Measurements from ENCODE around the gene CENPP.

CENPP gene

DNA sequence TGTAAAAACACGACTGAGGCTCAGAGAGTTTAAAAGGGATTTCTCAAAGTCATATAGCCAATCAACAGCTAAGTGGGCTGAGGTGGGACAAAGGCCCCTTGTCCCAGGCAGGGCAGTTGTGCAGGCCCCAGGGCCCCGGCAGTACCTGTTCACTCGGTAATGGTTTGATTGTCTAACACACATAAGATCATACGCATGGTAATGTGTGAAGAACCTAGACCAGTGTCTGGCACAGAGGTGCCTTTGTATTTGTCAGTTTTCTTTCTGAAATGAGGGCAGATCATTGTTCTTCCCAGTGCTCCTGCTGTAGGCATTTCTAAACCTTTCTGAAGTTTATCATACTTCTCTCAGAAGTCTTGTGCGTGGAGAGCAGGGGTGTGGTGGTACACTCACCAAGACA is 277.3 kb downstream of the CENPP start:
- no peak for DNase-seq

- no peak for DNase-seq
Measured at GRCh38 chr9:92603990-92604389, 278.2 kb downstream of the CENPP start.

DNA sequence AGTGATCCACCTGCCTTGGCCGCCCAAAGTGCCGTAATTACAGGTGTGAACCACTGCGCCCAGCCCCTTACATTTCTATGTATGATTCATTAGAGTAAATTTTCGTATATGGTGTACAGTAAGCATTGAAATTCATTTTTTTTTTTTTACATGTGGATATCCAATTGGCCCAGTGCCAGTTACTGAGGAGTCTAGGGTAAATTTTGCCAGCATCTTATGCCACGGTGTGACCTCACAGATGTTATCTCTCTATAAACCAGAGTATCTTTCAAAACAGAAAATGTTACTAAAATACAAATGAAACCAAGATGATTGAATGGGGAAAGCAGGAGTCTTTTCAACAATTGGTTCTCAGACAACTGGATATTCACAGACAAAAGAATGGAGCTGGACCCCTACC is 279.5 kb downstream of the CENPP start:
- no peak for DNase-seq

GRCh38 chr9:92607088-92607487 is 281.3 kb downstream of the CENPP start:
- DNase-seq = no peak

DNA sequence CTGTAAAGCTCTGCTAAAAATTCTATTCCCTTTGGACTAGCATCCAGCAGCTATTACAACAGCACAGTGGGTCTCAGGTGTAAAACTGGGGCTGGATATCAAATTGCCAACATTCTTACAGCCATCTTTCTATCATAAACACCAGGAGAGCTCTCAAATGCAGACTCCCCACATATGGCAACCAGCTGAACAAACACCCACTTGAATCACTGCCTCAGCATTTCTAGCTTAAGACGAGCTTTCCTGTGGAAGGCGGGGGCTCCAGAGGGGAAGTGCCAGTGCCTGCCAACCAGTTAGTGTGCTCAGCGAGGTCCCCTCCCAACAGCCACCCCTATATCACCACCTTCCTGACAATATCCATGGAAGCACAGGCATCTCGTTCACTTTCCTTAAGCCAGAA is 282.0 kb downstream of the CENPP start:
- DNase-seq = no peak

- no peak for DNase-seq
Measured at GRCh38 chr9:92608241-92608908, 282.6 kb downstream of the CENPP start.

DNA sequence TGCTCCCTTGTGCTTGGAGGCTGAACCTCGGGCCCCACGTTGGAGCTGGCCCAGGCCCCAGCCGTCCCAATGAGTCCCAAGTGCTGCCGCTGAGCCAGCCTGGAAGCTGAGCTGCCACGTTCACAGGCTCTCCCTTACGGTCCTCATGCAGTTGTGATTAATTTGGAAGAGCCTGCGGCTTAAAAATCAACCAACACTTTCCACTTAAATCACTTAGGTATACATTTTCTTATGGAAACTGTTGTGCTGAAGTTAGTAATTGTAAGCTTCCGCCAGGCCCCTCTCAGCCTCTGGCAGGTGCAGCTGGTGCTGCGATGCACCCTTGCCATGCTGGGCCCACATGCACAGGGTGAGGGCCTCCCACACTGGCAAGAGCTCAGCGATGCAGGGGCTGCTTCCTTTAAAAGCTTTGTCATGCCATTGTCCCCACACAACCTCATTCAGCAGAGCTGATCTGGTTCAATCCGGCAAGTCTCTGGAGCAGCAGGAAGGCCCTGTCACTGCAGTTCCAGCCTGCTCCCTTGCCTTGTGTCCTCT is 283.2 kb downstream of the CENPP start:
- DNase-seq = no peak

DNA sequence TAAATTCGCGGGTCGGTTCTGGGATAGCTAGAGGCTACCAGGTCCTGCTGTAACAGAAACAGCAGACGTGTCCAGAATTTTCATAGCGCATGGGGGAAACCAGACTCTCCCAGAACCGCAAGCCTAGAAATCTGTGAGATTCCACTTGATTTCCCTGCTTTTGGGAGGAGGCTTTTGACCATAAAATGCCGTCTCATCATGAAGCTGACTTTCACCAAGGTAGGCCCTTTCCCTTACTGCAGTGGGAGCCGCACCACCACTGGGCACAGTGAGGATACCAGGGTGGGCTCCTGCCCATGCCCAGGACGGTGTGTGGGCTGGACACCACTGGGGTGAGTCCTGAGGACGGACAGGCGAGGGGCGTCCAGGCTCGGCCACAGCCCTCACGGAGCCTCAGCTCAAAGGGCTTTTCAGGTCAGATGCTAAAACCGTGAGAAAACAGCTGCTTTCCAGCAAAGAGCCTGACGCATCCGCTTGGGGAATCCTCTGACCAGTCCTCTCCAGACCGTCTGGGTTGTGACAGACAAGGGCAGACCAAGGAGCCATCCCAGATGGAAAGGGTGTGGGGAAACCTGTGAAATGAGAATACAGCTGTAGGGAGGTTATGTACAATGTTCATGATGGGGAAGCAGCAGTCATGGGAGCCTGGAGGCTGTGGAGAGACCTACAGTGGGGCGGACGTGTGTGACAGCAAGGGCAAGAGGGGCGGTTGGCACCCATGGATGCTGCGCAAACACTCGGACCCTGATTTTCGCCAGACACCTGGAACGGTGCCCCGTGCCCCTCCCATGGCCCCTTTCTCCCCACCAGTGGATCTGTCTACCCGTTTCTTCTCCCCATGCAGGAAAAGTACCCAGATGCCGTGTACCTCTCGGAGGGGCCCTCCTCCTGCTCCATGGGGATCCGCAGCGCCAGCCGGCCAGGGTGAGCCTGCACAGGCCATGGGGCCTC is 285.0 kb downstream of the CENPP start:
- no peak for DNase-seq

DNA sequence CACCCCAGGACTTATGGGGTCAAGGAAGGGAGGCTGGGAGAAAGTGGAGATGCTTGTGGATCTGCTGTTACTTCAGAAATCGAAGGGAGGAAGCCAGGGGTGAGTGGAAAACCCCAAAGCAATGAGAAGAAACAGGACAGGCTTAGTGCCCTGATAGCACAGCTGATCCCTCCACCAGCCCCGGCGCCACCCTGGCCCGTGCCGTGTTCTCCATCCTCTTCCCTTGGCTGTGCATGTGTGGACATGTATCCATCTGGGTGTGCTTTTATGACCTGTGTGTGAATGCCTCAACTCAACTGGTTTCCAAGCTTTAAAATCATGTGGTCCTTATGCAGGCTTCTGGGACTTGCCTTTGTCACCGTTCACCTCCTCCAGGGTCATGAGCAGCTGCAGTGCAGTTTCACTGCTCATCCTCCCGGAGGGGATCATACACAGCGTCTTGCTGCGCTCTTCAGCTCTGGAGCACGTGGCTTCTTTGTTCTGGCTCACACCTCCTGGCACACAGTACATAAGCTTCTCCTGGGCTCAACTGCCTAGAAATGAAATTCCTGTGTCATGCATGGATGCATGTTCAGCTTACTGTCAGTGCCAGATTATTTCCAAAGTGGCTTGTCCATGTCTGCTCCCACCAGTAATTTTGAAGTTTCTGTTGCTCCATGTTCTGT is 286.0 kb downstream of the CENPP start:
- DNase-seq = no peak

GRCh38 chr9:92612292-92612691 is 286.5 kb downstream of the CENPP start:
- no peak for DNase-seq

DNA sequence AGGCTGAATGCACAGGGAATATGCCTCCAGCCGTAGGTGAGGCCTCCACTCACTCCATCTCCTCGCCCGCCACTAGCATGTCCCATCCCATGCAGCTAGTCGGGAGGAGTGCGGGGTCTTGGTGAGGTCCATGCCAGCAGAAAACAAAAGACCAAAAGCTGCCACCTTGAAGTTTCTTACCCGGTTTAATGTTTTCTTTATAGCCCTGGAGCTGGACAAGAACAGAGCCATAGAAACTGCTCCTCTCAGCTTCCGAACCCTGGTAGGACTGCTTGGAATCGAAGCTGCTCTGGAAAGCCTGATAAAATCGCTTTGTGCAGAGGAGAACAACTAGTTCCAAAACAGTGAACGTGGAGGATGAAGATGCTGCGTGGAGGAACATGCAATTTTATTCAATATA is 287.1 kb downstream of the CENPP start:
- no peak for DNase-seq

DNA sequence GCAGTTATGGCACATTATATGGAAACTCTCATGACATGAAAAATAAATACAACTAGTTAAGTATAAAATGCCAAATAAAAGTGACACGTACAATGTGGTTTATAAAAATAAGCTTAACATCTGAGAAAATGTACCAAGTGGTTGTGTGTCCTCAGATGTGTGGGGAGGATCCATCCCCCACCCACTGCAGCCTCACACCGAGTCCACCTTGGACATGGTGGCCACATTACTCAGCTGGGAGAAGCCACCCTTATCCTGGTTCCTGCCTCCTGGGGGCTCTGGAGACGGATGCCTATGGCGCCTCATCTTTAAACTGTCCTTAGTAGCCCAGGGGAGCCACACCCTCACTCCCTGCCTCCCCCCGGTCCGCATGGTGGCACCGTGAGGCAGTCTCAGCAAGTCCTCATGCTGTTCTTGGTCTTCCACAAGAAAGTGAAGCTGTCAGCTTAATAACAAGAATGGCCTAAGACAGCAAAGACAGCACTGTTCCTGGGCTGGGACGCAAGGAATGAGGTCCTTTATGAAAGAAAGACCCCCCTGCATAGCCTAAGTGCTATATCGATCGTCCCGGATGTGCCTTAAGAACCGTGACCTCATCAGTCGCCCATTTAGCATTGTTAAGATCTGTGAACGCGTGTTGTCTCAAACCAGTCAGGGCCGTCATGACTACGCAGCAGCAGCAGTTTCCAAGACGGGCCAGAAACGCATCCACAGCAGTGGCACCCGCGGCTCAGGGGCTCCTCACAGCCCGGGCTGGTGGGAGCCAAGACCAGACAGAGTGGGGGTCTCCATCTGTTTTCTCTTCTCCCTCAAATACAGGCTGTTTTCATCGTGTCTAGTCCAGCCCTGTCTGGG is 287.7 kb downstream of the CENPP start:
- DNase-seq = no peak

- DNase-seq = no peak
Measured at GRCh38 chr9:92614123-92614510, 288.4 kb downstream of the CENPP start.

DNA sequence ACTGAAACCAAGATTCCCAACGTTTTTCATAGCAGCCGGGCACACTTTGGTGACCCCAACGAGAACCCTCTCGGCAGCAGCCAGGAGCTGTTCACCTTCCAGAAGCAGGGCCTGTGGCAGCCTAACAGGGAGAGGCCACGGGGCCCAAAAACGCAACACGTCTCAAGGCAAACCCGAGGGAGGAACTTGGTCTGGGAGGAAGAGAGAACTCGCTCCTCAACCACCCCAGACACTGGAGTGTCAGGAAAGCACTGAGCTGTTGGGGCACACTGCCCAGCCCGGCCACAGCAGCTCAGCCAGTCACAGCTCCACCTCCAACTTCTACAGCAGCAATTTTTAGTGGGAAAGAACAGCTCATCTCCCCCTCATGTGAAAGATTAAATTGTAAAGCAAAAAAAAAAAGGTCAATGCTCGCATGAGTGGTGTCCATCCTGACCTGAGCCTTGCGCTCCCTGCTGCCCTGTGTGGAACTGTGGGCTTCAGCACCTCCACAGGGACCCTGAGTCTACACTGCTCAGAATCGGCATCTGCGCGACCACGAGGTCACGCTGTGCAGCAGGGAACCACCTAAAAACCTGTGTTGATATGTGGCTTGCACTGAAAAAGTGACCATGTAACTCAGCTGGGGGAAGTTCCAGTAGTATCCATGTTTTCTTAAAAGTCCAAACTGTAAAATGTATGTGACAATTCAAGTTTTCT is 289.2 kb downstream of the CENPP start:
- DNase-seq = no peak

DNA sequence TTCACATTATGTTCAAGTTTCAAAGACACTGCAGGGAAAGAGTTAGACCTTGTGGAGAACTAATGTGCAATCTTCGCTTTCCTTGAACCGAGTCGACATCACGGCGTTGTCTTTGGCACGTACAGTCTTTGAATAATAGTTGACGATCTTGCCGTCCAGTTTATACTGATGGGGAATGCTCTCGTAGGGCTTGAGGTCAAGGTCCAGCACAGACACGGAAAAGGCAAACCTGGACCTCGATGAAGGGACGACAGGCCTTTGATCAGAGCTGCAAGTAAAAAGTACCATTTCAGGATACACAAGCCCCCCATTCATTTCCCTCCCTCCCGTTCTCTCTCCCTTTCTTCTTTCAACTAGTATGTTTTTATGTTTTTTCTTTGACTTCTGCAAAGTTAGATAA is 290.0 kb downstream of the CENPP start:
- DNase-seq = no peak

- DNase-seq = no peak
Measured at GRCh38 chr9:92616199-92616641, 290.5 kb downstream of the CENPP start.

GRCh38 chr9:92616655-92617111 is 290.9 kb downstream of the CENPP start:
- no peak for DNase-seq

GRCh38 chr9:92617195-92617813 is 291.6 kb downstream of the CENPP start:
- no peak for DNase-seq

DNA sequence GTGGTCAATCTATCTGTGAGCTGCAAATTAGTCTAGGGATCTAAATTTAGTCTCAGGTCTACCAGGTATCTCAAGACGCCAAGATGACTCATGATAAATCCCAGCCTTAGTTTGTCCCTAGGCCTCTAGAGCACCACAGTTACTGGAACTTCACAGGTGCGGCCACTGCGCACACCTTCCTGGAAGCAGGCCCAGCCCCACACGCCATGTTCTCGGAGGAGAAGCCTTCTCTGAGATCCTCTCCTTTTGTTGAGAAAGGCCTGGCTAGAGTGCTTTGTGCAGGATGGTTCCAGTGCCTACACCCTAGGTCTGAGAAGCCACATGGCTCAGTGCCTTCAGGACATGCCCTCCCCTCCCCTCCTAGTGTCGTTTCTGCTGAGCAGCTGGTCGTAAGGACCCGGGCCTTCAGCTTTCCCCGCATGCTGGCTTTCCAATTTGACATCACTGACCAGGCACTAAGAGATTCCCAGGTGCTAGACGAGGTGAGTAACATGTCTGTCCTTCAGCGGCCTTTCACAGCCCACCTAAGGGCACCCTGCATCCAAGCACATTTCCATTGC is 292.3 kb downstream of the CENPP start:
- no peak for DNase-seq

DNA sequence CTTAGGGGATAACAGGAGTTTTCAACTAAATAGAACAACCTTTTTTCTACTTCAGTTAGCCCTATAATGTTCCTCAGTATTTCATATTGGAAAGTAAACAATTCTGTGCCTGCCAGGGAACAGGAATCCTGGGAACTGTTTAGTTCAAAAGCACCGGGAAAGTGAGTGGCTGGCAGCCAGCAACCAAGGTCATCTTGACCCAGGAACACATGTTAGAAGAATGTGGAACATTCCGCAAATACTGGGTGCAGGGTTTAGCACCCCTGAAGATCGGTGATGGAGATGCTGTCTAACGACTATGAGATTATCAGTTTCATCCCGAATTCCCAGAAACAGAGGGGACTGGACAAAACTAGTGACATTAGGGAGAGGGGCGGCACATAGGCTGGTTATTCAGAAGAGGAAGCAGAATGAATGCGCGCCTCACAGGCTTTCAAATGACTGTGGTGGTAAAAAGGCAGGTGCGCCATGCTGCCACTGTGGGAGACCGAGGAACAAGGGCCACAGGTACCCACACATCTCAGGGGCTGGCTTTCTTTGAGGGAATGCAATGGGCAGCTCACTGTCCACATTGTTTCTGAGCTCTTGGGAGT is 293.0 kb downstream of the CENPP start:
- DNase-seq = no peak
